K562 (cell line): Measurements from ENCODE around the gene KBTBD4. TPM values are rescaled to one million over a fixed set of nuclear protein-coding genes. Genes with fewer than 3 reads are reported as not detected.

Experiments
- ARHGAP35 ChIP-seq: fragments of 450-650 bp; IDR thresholded peaks from 2 replicates; pipeline ENCODE4 v1.6.1; 2018; ENCODE audit not compliant: partially characterized antibody
- ATF4 ChIP-seq: fragments of 450-650 bp; formaldehyde crosslinking; IDR thresholded peaks from 2 replicates; pipeline ENCODE4 v1.4.0; 2022; ENCODE audit warnings: mild to moderate bottlenecking, moderate library complexity
- CCNT2 ChIP-seq: IDR thresholded peaks from 2 replicates; pipeline ENCODE4 v1.6.1; 2011; ENCODE audit warnings: borderline replicate concordance, low read depth, mild to moderate bottlenecking, moderate library complexity, mixed read lengths, low read length; ENCODE audit not compliant: insufficient read length; ENCODE audit errors: extremely low read depth
- CEBPB ChIP-seq: fragments of 450-650 bp; IDR thresholded peaks from 2 replicates; pipeline ENCODE4 v1.6.1; 2016; ENCODE audit warnings: missing genetic modification characterization, missing compliant biosample characterization
- E2F3 ChIP-seq: fragments of 250-450 bp; sonication (Bioruptor Pico); IDR thresholded peaks from 2 replicates; pipeline ENCODE4 v1.4.0; 2020; ENCODE audit warnings: mild to moderate bottlenecking
- ETS1 ChIP-seq: conservative IDR thresholded peaks from 2 replicates; pipeline ENCODE4 v1.6.1; 2011; ENCODE audit warnings: low read depth, mild to moderate bottlenecking, low read length; ENCODE audit not compliant: control insufficient read depth
- FUS ChIP-seq: fragments of 200-400 bp; formaldehyde crosslinking; optimal IDR thresholded peaks from 2 replicates; pipeline ENCODE3; 2017; ENCODE audit warnings: low read depth, low read length
- GTF2B ChIP-seq: IDR thresholded peaks from 2 replicates; pipeline ENCODE4 v1.6.1; 2011; ENCODE audit not compliant: insufficient read length; ENCODE audit errors: extremely low read depth
- MEIS2 ChIP-seq: fragments of 450-650 bp; IDR thresholded peaks from 2 replicates; pipeline ENCODE4 v1.6.1; 2014; ENCODE audit warnings: mild to moderate bottlenecking; ENCODE audit not compliant: partially characterized antibody
- NCOR1 ChIP-seq: fragments of 450-650 bp; IDR thresholded peaks from 2 replicates; pipeline ENCODE4 v1.6.1; 2016; ENCODE audit warnings: mild to moderate bottlenecking, moderate library complexity
- NFIX ChIP-seq: fragments of 250-450 bp; sonication (Bioruptor Pico); IDR thresholded peaks from 2 replicates; pipeline ENCODE4 v1.4.0; 2020; ENCODE audit warnings: low read depth, mild to moderate bottlenecking, moderate library complexity
- SIN3A ChIP-seq, 2 experiments: fragments of 150-350 bp in 1 of 2; IDR thresholded peaks; 2 replicates each; pipeline ENCODE4 v1.6.1; 2011 to 2016; ENCODE audit warnings: borderline replicate concordance in 2 of 2, low read depth in 2 of 2, low read length in 2 of 2, mild to moderate bottlenecking in 2 of 2, moderate library complexity in 2 of 2; ENCODE audit not compliant: control insufficient read depth in 1 of 2
- SOX6 ChIP-seq: fragments of 450-650 bp; IDR thresholded peaks from 2 replicates; pipeline ENCODE4 v1.6.1; 2014; ENCODE audit warnings: mild to moderate bottlenecking
- TEAD2 ChIP-seq: fragments of 450-650 bp; IDR thresholded peaks from 2 replicates; pipeline ENCODE4 v1.6.1; 2016; ENCODE audit warnings: missing genetic modification characterization, control low read depth, missing compliant biosample characterization
- THRB ChIP-seq: fragments of 450-650 bp; formaldehyde crosslinking; conservative IDR thresholded peaks from 2 replicates; pipeline ENCODE4 v1.4.0; 2022; ENCODE audit warnings: mild to moderate bottlenecking, missing genetic modification characterization
- VEZF1 ChIP-seq: fragments of 200-800 bp; sonication (Bioruptor generic); IDR thresholded peaks from 2 replicates; pipeline ENCODE4 v1.6.1; 2017; ENCODE audit warnings: missing genetic modification characterization, missing compliant biosample characterization
- XRCC3 ChIP-seq: fragments of 450-650 bp; IDR thresholded peaks from 2 replicates; pipeline ENCODE4 v1.6.1; 2017; ENCODE audit warnings: mild to moderate bottlenecking, moderate library complexity
- ZBTB33 ChIP-seq: sonication (generic); formaldehyde crosslinking; IDR thresholded peaks from 2 replicates; pipeline ENCODE4 v1.8.1; 2023; ENCODE audit warnings: mild to moderate bottlenecking, missing genetic modification reagents
- ZNF717 ChIP-seq: fragments of 250-450 bp; sonication (Bioruptor Pico); IDR thresholded peaks from 2 replicates; pipeline ENCODE4 v1.5.0; 2021
- polyA plus RNA-seq, 8 experiments: library from polyadenylated mRNA; depleted of rRNA in 4 of 8; stranded (reverse) in 5 of 8; unstranded in 3 of 8; fragments of >200 nt; fragmentation: Nextera tagmentation in 2 of 8; fragmentation: Illumina TruSeq in 1 of 8; extraction: Ambion mirVana in 2 of 8; extraction: Trizol in 1 of 8; gene quantifications; 2 replicates each; pipeline versions ENCODE4 v1.2.1 to v1.2.3, GENCODE V29; 2011 to 2014; ENCODE audit warnings: inconsistent platforms in 1 of 8, missing spikeins in 1 of 8
- total RNA-seq, 7 experiments: library from RNA; depleted of rRNA in 6 of 7; stranded (reverse); fragments of >200 nt in 6 of 7; fragmentation: Illumina TruSeq in 2 of 7; extraction: Trizol in 2 of 7; gene quantifications; 2 replicates each; pipeline versions ENCODE4 v1.2.1 to v1.2.3, GENCODE V29; 2011 to 2021; ENCODE audit warnings: low replicate concordance in 1 of 7
- TF ChIP-seq, protein P1 (sequence below): fragments of 250-450 bp; sonication (Bioruptor Pico); IDR thresholded peaks from 2 replicates; pipeline ENCODE4 v1.5.0; 2021

Gene KBTBD4
- total and polyA plus RNA-seq, 9 of the 15 experiments (the other 6 are each of a cell fraction or from before 2014, with no cell fraction given) = 7.0 to 33.9 (median 13.3) TPM

DNA sequence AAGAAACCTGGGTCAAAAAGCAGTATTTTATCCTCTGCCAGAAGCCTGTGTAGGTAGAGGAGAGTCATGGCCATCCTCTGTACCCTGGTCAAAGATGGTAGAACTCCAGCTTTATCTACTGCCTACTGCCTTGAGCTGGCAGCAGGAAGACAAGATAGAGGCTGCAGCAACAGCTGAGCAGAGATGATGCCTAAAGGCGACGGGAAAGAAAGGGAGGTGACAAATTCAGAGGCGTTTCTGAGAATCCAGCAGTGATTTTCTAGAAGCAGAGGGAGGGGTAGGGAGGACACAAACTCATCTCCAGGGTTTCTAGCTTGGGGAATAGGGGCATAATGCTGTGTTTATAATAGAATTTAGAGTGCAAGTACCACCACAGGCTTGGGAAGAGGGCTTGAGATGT is 30.9 kb upstream of the KBTBD4 start (continued):
- TF ChIP-seq ZBTB33 (CRISPR knock-in tag) (no peak), ATF4 (CRISPR knock-in tag) (no peak), SOX6 (0 out of 2 replicates have a peak, but pooled peaks have one; percentile 24), ZNF717 (CRISPR knock-in tag) (no peak), SIN3A (IDR thresholded peaks at IDR 0.05; ENCODE audit: borderline replicate concordance in 2 of 2, control insufficient read depth in 1 of 2, low read depth in 2 of 2, low read length in 2 of 2) (no peak), VEZF1 (CRISPR knock-in tag) (peak; percentile 46; the same call in 1 of the 2 replicates), E2F3 (no peak), ARHGAP35 (no peak), CCNT2 (no peak), ETS1 (no peak), THRB (no peak), GTF2B (no peak), FUS (no peak), TEAD2 (no peak), NCOR1 (peak; percentile 68), MEIS2 (peak; percentile 37), NFIX (CRISPR knock-in tag) (no peak), CEBPB (tag) (no peak), XRCC3 (no peak)
- TF ChIP-seq, protein P1, sequence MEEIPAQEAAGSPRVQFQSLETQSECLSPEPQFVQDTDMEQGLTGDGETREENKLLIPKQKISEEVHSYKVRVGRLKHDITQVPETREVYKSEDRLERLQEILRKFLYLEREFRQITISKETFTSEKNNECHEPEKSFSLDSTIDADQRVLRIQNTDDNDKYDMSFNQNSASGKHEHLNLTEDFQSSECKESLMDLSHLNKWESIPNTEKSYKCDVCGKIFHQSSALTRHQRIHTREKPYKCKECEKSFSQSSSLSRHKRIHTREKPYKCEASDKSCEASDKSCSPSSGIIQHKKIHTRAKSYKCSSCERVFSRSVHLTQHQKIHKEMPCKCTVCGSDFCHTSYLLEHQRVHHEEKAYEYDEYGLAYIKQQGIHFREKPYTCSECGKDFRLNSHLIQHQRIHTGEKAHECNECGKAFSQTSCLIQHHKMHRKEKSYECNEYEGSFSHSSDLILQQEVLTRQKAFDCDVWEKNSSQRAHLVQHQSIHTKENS (CRISPR knock-in tag) = no peak
